DOHH2 (cell line): ENCODE results near the gene FIGN.

Source experiments
- H3F3A ChIP-seq: fragments of 200-600 bp; sonication (generic), shearing (Covaris generic); 2 replicates; pipeline ENCODE4 v1.6.0; 2016; ENCODE audit warnings: antibody characterized with exemption, mild to moderate bottlenecking; ENCODE audit not compliant: control insufficient read depth, insufficient read depth
- H3K27ac ChIP-seq: fragments of 200-600 bp; sonication (generic); 2 replicates; pipeline ENCODE4 v1.5.1; 2014; ENCODE audit warnings: low read depth, mild to moderate bottlenecking, low read length, moderate library complexity
- H3K27me3 ChIP-seq: fragments of 200-600 bp; sonication (generic); 2 replicates; pipeline ENCODE4 v1.6.1; 2014; ENCODE audit warnings: mild to moderate bottlenecking, low read length, mixed read lengths; ENCODE audit not compliant: control insufficient read depth
- H3K36me3 ChIP-seq: fragments of 200-600 bp; sonication (generic); 2 replicates; pipeline ENCODE4 v1.6.1; 2014; ENCODE audit warnings: mild to moderate bottlenecking, low read length, moderate library complexity, mixed read lengths; ENCODE audit not compliant: control insufficient read depth
- H3K4me1 ChIP-seq: fragments of 200-600 bp; sonication (generic); 2 replicates; pipeline ENCODE4 v1.6.1; 2014; ENCODE audit warnings: mild to moderate bottlenecking, low read length, mixed read lengths; ENCODE audit not compliant: control insufficient read depth
- H3K4me2 ChIP-seq: fragments of 200-600 bp; sonication (generic); 2 replicates; pipeline ENCODE4 v1.6.0; 2014; ENCODE audit warnings: mild to moderate bottlenecking, low read length, moderate library complexity
- H3K4me3 ChIP-seq: fragments of 200-600 bp; sonication (generic); 2 replicates; pipeline ENCODE4 v1.5.1; 2014; ENCODE audit warnings: mild to moderate bottlenecking, low read length, mixed read lengths
- H3K79me2 ChIP-seq: fragments of 200-600 bp; sonication (generic); 2 replicates; pipeline ENCODE4 v1.6.1; 2014; ENCODE audit warnings: mild to moderate bottlenecking, low read length, mixed read lengths; ENCODE audit not compliant: control insufficient read depth
- H3K9me2 ChIP-seq: fragments of 200-600 bp; sonication (generic); replicated peaks from 2 replicates; pipeline ENCODE4 v1.6.1; 2014; ENCODE audit warnings: mild to moderate bottlenecking, low read length, mixed read lengths; ENCODE audit not compliant: control insufficient read depth
- H3K9me3 ChIP-seq: fragments of 200-600 bp; sonication (generic); 2 replicates; pipeline ENCODE4 v1.6.1; 2014; ENCODE audit warnings: antibody characterized with exemption, low read length, mixed read lengths; ENCODE audit not compliant: control insufficient read depth, insufficient read depth
- H4K20me1 ChIP-seq: fragments of 200-600 bp; sonication (generic); 2 replicates; pipeline ENCODE4 v1.6.0; 2014; ENCODE audit warnings: low read depth, mild to moderate bottlenecking, antibody characterized with exemption, low read length, moderate library complexity; ENCODE audit not compliant: control insufficient read depth, insufficient read depth
- EZH2phosphoT487 ChIP-seq: fragments of 200-600 bp; sonication (generic); IDR thresholded peaks from 2 replicates; pipeline ENCODE4 v1.6.1; 2017; ENCODE audit warnings: borderline replicate concordance, mild to moderate bottlenecking, antibody characterized with exemption, low read length, moderate library complexity, mixed read lengths
- TF ChIP-seq, protein P1 (sequence below): fragments of 200-600 bp; sonication (generic); IDR thresholded peaks from one replicate; pipeline ENCODE4 v1.5.1; 2014; ENCODE audit warnings: antibody characterized with exemption, mild to moderate bottlenecking, low read depth, low read length; ENCODE audit not compliant: poor library complexity, severe bottlenecking

FIGN gene

DNA sequence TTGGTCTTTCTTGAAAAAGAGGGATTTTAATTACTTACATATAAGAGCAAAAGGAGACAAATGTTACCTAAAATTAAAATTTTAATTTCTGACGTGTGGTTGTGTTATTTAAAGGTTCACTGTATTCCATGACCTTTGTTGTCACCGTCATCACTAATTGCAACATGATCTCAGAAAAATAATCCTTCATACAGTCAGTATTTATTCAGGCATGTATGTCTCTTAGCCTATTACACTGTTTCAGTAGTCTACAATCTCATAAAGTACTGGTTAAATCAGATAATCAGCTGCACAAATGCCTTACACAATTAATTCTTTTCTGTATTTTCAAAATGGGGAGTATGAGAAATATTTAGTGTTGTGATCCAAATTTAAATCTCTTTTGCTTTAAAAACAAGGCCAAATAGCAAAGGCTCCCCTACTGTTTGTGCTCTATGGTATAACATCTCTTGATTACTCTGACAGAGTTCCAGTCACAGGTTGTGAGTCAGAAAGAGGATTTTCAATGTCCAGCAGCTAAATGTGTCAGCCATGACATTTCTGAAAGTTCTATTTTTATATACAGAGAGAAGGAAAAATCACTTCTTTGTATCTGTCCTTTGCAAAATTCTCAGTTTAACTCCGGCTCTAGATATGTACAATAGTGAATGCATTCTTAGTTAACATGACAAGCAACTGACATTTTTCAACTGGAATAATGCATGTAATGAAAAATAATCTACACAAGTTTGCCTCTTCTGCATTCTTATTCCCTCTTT is 184.0 kb downstream of the FIGN start:
- Histone ChIP-seq H3K9me3 (peaks cover 3% of the 10 kb centered on the region; the same call in 1 of the 2 replicates), H3K4me3 (no peak overlapping the region), H3K36me3 (no peaks in the 10 kb centered on the region), H3K27me3 (no peaks in the 10 kb centered on the region), H3F3A (no peaks in the 10 kb centered on the region), H3K4me2 (no peak overlapping the region), H3K9me2 (no peaks in the 10 kb centered on the region), H4K20me1 (no peaks in the 10 kb centered on the region), H3K4me1 (no peaks in the 10 kb centered on the region), H3K79me2 (no peaks in the 10 kb centered on the region), H3K27ac (no peak overlapping the region)
- TF ChIP-seq EZH2phosphoT487, result no peak
- TF ChIP-seq, protein P1, sequence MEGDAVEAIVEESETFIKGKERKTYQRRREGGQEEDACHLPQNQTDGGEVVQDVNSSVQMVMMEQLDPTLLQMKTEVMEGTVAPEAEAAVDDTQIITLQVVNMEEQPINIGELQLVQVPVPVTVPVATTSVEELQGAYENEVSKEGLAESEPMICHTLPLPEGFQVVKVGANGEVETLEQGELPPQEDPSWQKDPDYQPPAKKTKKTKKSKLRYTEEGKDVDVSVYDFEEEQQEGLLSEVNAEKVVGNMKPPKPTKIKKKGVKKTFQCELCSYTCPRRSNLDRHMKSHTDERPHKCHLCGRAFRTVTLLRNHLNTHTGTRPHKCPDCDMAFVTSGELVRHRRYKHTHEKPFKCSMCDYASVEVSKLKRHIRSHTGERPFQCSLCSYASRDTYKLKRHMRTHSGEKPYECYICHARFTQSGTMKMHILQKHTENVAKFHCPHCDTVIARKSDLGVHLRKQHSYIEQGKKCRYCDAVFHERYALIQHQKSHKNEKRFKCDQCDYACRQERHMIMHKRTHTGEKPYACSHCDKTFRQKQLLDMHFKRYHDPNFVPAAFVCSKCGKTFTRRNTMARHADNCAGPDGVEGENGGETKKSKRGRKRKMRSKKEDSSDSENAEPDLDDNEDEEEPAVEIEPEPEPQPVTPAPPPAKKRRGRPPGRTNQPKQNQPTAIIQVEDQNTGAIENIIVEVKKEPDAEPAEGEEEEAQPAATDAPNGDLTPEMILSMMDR, result no peak

DNA sequence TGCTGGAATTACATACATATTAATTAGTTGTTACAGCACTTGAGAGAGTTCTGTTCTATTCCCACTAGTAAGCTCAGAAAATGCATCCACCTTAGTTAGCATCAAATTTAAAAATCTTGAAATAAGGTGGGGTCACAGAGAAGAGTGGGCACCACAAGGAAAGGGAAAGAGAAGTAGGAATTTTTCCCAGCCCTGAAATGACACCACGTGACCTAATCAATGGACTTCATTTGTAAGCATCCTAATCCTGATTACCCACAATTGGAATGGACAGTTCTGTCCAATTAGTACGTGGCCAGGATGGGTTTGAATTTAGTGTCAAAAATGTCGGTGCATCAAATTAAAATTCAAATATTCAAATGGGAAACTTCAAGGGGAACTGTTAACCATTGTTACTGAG is 186.8 kb downstream of the FIGN start:
- Histone ChIP-seq H3F3A (no peaks in the 10 kb centered on the region), H3K9me2 (no peaks in the 10 kb centered on the region), H3K9me3 (peaks cover 3% of the 10 kb centered on the region; the same call in 1 of the 2 replicates), H3K27me3 (no peaks in the 10 kb centered on the region), H3K4me2 (no peak overlapping the region), H3K4me3 (no peak overlapping the region), H3K79me2 (no peaks in the 10 kb centered on the region), H3K27ac (no peak overlapping the region), H3K36me3 (no peaks in the 10 kb centered on the region), H3K4me1 (no peaks in the 10 kb centered on the region), H4K20me1 (no peaks in the 10 kb centered on the region)
- no peak for TF ChIP-seq EZH2phosphoT487
